ENCODE measurements around the gene MAGEC2.

- TF ChIP-seq CTCF (IDR thresholded peaks at IDR 0.05) (no peak), POLR2A (IDR thresholded peaks at IDR 0.05) (no peak)
Observed at GRCh38 chrX:142156567-142156966, 48.5 kb downstream of the MAGEC2 start.
